SK-N-SH treated with all-trans-retinoic acid at 6 μM for 48 hours (cell line): Measurements from ENCODE around the gene MYO3B.

Experiments
- ATAC-seq: fragments of 200-7000 bp; cut with Tn5 transposase; 3 replicates; pipeline ENCODE4 v1.9.1; 2020; ENCODE audit warnings: mild to moderate bottlenecking, moderate library complexity
- BACH2 ChIP-seq: fragments of 250-450 bp; sonication (Bioruptor Pico); IDR thresholded peaks from 2 replicates; pipeline ENCODE4 v1.9.0; 2021; ENCODE audit warnings: mild to moderate bottlenecking, borderline replicate concordance
- CREB5 ChIP-seq: fragments of 250-450 bp; sonication (Bioruptor Pico); IDR thresholded peaks from 2 replicates; pipeline ENCODE4 v1.5.1; 2020; ENCODE audit warnings: low read depth, mild to moderate bottlenecking, moderate library complexity
- CSDC2 ChIP-seq: fragments of 250-450 bp; sonication (Bioruptor Pico); IDR thresholded peaks from 2 replicates; pipeline ENCODE4 v1.5.0; 2020; ENCODE audit warnings: mild to moderate bottlenecking, moderate library complexity
- CSRNP3 ChIP-seq: fragments of 250-450 bp; sonication (Bioruptor Pico); IDR thresholded peaks from 2 replicates; pipeline ENCODE4 v1.5.1; 2021; ENCODE audit warnings: mild to moderate bottlenecking, moderate library complexity
- GLIS3 ChIP-seq: fragments of 250-450 bp; sonication (Bioruptor Pico); IDR thresholded peaks from 2 replicates; pipeline ENCODE4 v1.5.0; 2020; ENCODE audit warnings: mild to moderate bottlenecking, moderate library complexity
- ISL1 ChIP-seq: fragments of 250-450 bp; sonication (Bioruptor Pico); IDR thresholded peaks from 2 replicates; pipeline ENCODE4 v2.1.2; 2022; ENCODE audit warnings: mild to moderate bottlenecking, moderate library complexity
- OSR1 ChIP-seq: fragments of 250-450 bp; sonication (Bioruptor Pico); IDR thresholded peaks from 2 replicates; pipeline ENCODE4 v1.8.0; 2022; ENCODE audit warnings: moderate library complexity, mild to moderate bottlenecking, inconsistent platforms
- PATZ1 ChIP-seq: fragments of 250-450 bp; sonication (Bioruptor Pico); IDR thresholded peaks from 2 replicates; pipeline ENCODE4 v1.8.0; 2020; ENCODE audit warnings: mild to moderate bottlenecking, moderate library complexity, borderline replicate concordance
- POU6F1 ChIP-seq: fragments of 250-450 bp; sonication (Bioruptor Pico); IDR thresholded peaks from 2 replicates; pipeline ENCODE4 v1.8.0; 2021; ENCODE audit warnings: low read depth, mild to moderate bottlenecking, moderate library complexity, borderline replicate concordance
- PPARA ChIP-seq: fragments of 250-450 bp; sonication (Bioruptor Pico); IDR thresholded peaks from 2 replicates; pipeline ENCODE4 v1.5.0; 2020; ENCODE audit warnings: mild to moderate bottlenecking, borderline replicate concordance
- RARB ChIP-seq: fragments of 250-450 bp; sonication (Bioruptor Pico); IDR thresholded peaks from 2 replicates; pipeline ENCODE4 v1.8.0; 2021; ENCODE audit warnings: mild to moderate bottlenecking, moderate library complexity
- SNAI2 ChIP-seq: fragments of 250-450 bp; sonication (Bioruptor Pico); IDR thresholded peaks from 2 replicates; pipeline ENCODE4 v1.5.0; 2020; ENCODE audit warnings: mild to moderate bottlenecking, moderate library complexity
- TOX ChIP-seq: fragments of 250-450 bp; sonication (Bioruptor Pico); IDR thresholded peaks from 2 replicates; pipeline ENCODE4 v1.8.0; 2021; ENCODE audit warnings: mild to moderate bottlenecking, moderate library complexity, borderline replicate concordance
- TSHZ2 ChIP-seq: fragments of 250-450 bp; sonication (Bioruptor Pico); IDR thresholded peaks from 2 replicates; pipeline ENCODE4 v1.5.0; 2020; ENCODE audit warnings: mild to moderate bottlenecking, moderate library complexity
- ZC3H10 ChIP-seq: fragments of 250-450 bp; sonication (Bioruptor Pico); IDR thresholded peaks from 2 replicates; pipeline ENCODE4 v1.5.1; 2021; ENCODE audit warnings: mild to moderate bottlenecking, moderate library complexity
- ZFP3 ChIP-seq: fragments of 250-450 bp; sonication (Bioruptor Pico); IDR thresholded peaks from 2 replicates; pipeline ENCODE4 v1.5.0; 2020; ENCODE audit warnings: mild to moderate bottlenecking, moderate library complexity
- ZFP30 ChIP-seq: fragments of 450-650 bp; formaldehyde crosslinking; IDR thresholded peaks from 2 replicates; pipeline ENCODE4 v1.5.0; 2022; ENCODE audit warnings: mild to moderate bottlenecking, moderate library complexity
- ZNF565 ChIP-seq: fragments of 450-650 bp; formaldehyde crosslinking; conservative IDR thresholded peaks from 2 replicates; pipeline ENCODE4 v1.5.0; 2020; ENCODE audit warnings: low read depth, mild to moderate bottlenecking, moderate library complexity
- ZNF70 ChIP-seq: fragments of 450-650 bp; formaldehyde crosslinking; IDR thresholded peaks from 2 replicates; pipeline ENCODE4 v1.5.0; 2020; ENCODE audit warnings: mild to moderate bottlenecking, moderate library complexity
- ZNF8 ChIP-seq: fragments of 450-650 bp; formaldehyde crosslinking; IDR thresholded peaks from 2 replicates; pipeline ENCODE4 v1.5.0; 2020; ENCODE audit warnings: mild to moderate bottlenecking, moderate library complexity

The MYO3B gene

GRCh38 chr2:170146784-170147183 lies 31.2 kb upstream of the MYO3B start:
- ATAC-seq, result no peak
- TF ChIP-seq RARB (CRISPR knock-in tag) (no peak), TOX (no peak), CSDC2 (CRISPR knock-in tag) (no peak), BACH2 (no peak), ZNF70 (no peak), PATZ1 (CRISPR knock-in tag) (no peak), POU6F1 (CRISPR knock-in tag) (no peak)

GRCh38 chr2:170147576-170147975 lies 30.4 kb upstream of the MYO3B start:
- no peak for ATAC-seq
- TF ChIP-seq GLIS3 (CRISPR knock-in tag), result no peak
- no peak for TF ChIP-seq ZC3H10
- no peak for TF ChIP-seq ZFP30

GRCh38 chr2:170148161-170148560 lies 29.8 kb upstream of the MYO3B start:
- TF ChIP-seq TOX (no peak), OSR1 (CRISPR knock-in tag) (no peak), BACH2 (no peak), ISL1 (no peak), ZC3H10 (no peak), ZFP3 (CRISPR knock-in tag) (no peak), CSDC2 (CRISPR knock-in tag) (no peak), ZNF565 (CRISPR knock-in tag) (no peak), POU6F1 (CRISPR knock-in tag) (no peak), SNAI2 (no peak), ZFP30 (no peak), CSRNP3 (CRISPR knock-in tag) (no peak), PATZ1 (CRISPR knock-in tag) (no peak), ZNF8 (no peak)
- no peak for ATAC-seq

- no peak for ATAC-seq
- no peak for TF ChIP-seq PPARA (CRISPR knock-in tag)
- TF ChIP-seq ZC3H10, result no peak
- TF ChIP-seq BACH2, result no peak
- TF ChIP-seq OSR1 (CRISPR knock-in tag), result no peak
- no peak for TF ChIP-seq ZFP30
- TF ChIP-seq ZFP3 (CRISPR knock-in tag), result no peak
- TF ChIP-seq CREB5 (CRISPR knock-in tag), result no peak
- no peak for TF ChIP-seq GLIS3 (CRISPR knock-in tag)
- TF ChIP-seq SNAI2, result no peak
- no peak for TF ChIP-seq ZNF8
- TF ChIP-seq TOX, result no peak
- no peak for TF ChIP-seq ISL1
- TF ChIP-seq CSDC2 (CRISPR knock-in tag), result no peak
- TF ChIP-seq CSRNP3 (CRISPR knock-in tag), result no peak
- TF ChIP-seq TSHZ2 (CRISPR knock-in tag), result no peak
Measured at GRCh38 chr2:170152421-170152820, 25.5 kb upstream of the MYO3B start.
